ENCODE measurements around the gene H2AZ2. TPM values are rescaled to one million over a fixed set of nuclear protein-coding genes. Genes with fewer than 3 reads are reported as not detected.
"Not testable (repeated sequence)": the region's sequence is repeated elsewhere in the genome, so short reads cannot be mapped to it uniquely, and the experiment has no call there.

Gene H2AZ2
- total and polyA plus RNA-seq, 3 experiments from 2014 or later, result 243 to 273 (median 244) TPM

GRCh38 chr7:44808914-44809393 lies 38.9 kb downstream of the H2AZ2 start:
- peaks cover 0 to 10% (median 0%) of the 10 kb centered on the region in 3 donors for H3K36me3 Mint-ChIP-seq
- no peaks in the 10 kb centered on the region for H3K4me1 Mint-ChIP-seq
- CTCF ChIA-PET, result no interaction called here

GRCh38 chr7:44805950-44806349 lies 41.9 kb downstream of the H2AZ2 start:
- CTCF ChIA-PET, result no interaction called here

More at GRCh38 chr7:44808914-44809393, 38.9 kb downstream of the H2AZ2 start:
- POLR2A ChIA-PET, result interaction anchor here (0.6 kb wide), 1 partner anchor 15 kb away, joined by 3 read pairs; no protein-coding TSS in a partner anchor
- Histone ChIP-seq H3K36me3 (ENCODE audit: insufficient read depth, low read length) (no peaks in the 10 kb centered on the region), H3K4me1 (ENCODE audit: insufficient read depth, low read length) (no peaks in the 10 kb centered on the region), H3K4me3 (ENCODE audit: low read length) (no peak overlapping the region), H3K27ac (ENCODE audit: low read depth, low read length) (no peak overlapping the region), H3K9me3 (ENCODE audit: low read length) (no peaks in the 10 kb centered on the region), H3K27me3 (ENCODE audit: insufficient read depth, low read length, poor library complexity, severe bottlenecking) (no peaks in the 10 kb centered on the region)
- no peaks in the 10 kb centered on the region for H3K27me3 Mint-ChIP-seq
- no peak overlapping the region for H3K4me3 Mint-ChIP-seq
- DNase-seq, result no peak
- H3K27ac Mint-ChIP-seq, result peak overlapping the region in 1 of 8 donors; percentile 36
- no peaks in the 10 kb centered on the region for H3K9me3 Mint-ChIP-seq

GRCh38 chr7:44803828-44804519 lies 43.9 kb downstream of the H2AZ2 start:
- POLR2A ChIA-PET; DNase-seq; H3K27ac ChIP-seq (ENCODE audit: low read depth, low read length); H3K27me3 ChIP-seq (ENCODE audit: insufficient read depth, low read length, poor library complexity, severe bottlenecking); H3K9me3 ChIP-seq (ENCODE audit: low read length); H3K9me3 Mint-ChIP-seq; CTCF ChIA-PET; H3K4me3 ChIP-seq (ENCODE audit: low read length); H3K4me3 Mint-ChIP-seq; H3K27me3 Mint-ChIP-seq: not testable (repeated sequence)
- peaks cover 35% of the 10 kb centered on the region for H3K36me3 ChIP-seq (ENCODE audit: insufficient read depth, low read length)
- H3K27ac Mint-ChIP-seq, result peak overlapping the region in 1 of 8 donors; percentile 50
- H3K4me1 ChIP-seq (ENCODE audit: insufficient read depth, low read length), result peaks cover 11% of the 10 kb centered on the region
- H3K4me1 Mint-ChIP-seq, result peaks cover 18 to 28% (median 20%) of the 10 kb centered on the region in 3 donors
- peaks cover 10 to 54% (median 20%) of the 10 kb centered on the region in 3 donors for H3K36me3 Mint-ChIP-seq

More at GRCh38 chr7:44805950-44806349, 41.9 kb downstream of the H2AZ2 start:
- Histone ChIP-seq H3K4me1 (ENCODE audit: insufficient read depth, low read length) (no peaks in the 10 kb centered on the region), H3K4me3 (ENCODE audit: low read length) (no peak overlapping the region), H3K27me3 (ENCODE audit: insufficient read depth, low read length, poor library complexity, severe bottlenecking) (no peaks in the 10 kb centered on the region), H3K9me3 (ENCODE audit: low read length) (no peaks in the 10 kb centered on the region), H3K27ac (ENCODE audit: low read depth, low read length) (no peak overlapping the region), H3K36me3 (ENCODE audit: insufficient read depth, low read length) (peaks cover 19% of the 10 kb centered on the region)
- POLR2A ChIA-PET, result interaction anchor here (0.6 kb wide), 1 partner anchor 13 kb away, joined by 3 read pairs; no protein-coding TSS in a partner anchor
- no peak for DNase-seq
- peaks cover 5 to 37% (median 12%) of the 10 kb centered on the region in 3 donors for H3K36me3 Mint-ChIP-seq
- no peaks in the 10 kb centered on the region for H3K9me3 Mint-ChIP-seq
- H3K4me3 Mint-ChIP-seq, result no peak overlapping the region
- H3K4me1 Mint-ChIP-seq, result peaks cover 9 to 14% (median 10%) of the 10 kb centered on the region in 3 donors
- H3K27ac Mint-ChIP-seq, result peak overlapping the region in 2 of 8 donors; percentile 48 to 69
- no peaks in the 10 kb centered on the region for H3K27me3 Mint-ChIP-seq

DNA sequence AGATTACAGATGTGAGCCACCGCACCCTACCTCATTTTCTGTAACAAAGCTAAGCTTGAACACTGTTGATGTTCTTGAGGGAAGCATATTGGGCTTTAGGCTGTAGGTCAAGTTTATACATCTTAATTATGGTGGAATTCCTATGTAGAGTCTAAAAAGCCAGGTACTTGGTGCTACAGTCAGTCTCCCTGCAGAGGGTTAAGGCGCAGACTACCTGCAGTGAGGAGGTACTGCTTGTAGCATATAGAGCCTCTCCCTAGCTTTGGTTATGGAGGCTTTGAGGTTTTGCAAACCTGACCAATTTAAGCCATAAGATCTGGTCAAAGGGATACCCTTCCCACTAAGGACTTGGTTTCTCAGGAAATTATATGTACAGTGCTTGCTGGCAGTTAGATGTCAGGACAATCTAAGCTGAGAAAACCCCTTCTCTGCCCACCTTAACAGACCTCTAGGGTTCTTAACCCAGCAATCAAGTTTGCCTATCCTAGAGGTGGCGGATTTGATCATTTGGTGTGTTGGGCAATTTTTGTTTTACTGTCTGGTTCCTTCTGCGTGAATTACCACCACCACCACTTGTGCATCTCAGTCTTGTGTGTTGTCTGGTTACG lies 45.4 kb downstream of the H2AZ2 start:
- Mint-ChIP-seq H3K36me3 (peaks cover 10 to 65% (median 22%) of the 10 kb centered on the region in 3 donors), H3K4me1 (peaks cover 29 to 43% (median 35%) of the 10 kb centered on the region in 3 donors), H3K9me3 (no peaks in the 10 kb centered on the region), H3K27ac (peak overlapping the region in 2 of 8 donors; percentile 47 to 87), H3K27me3 (no peaks in the 10 kb centered on the region), H3K4me3 (no peak overlapping the region)
- H3K36me3 ChIP-seq (ENCODE audit: insufficient read depth, low read length), result peaks cover 41% of the 10 kb centered on the region
- peaks cover 19% of the 10 kb centered on the region for H3K4me1 ChIP-seq (ENCODE audit: insufficient read depth, low read length)
- ChIA-PET CTCF (interaction anchor here (1.3 kb wide), 1 partner anchor 211 kb away, joined by 3 read pairs; no protein-coding TSS in a partner anchor), POLR2A (interaction anchor here (0.8 kb wide), 1 partner anchor 221 kb away, joined by 3 read pairs; the partner anchor contains the start of gene TMED4)
- H3K27me3 ChIP-seq (ENCODE audit: insufficient read depth, low read length, poor library complexity, severe bottlenecking), result no peaks in the 10 kb centered on the region
- no peaks in the 10 kb centered on the region for H3K9me3 ChIP-seq (ENCODE audit: low read length)
- DNase-seq, result no peak
- no peak overlapping the region for H3K4me3 ChIP-seq (ENCODE audit: low read length)
- no peak overlapping the region for H3K27ac ChIP-seq (ENCODE audit: low read depth, low read length)

DNA sequence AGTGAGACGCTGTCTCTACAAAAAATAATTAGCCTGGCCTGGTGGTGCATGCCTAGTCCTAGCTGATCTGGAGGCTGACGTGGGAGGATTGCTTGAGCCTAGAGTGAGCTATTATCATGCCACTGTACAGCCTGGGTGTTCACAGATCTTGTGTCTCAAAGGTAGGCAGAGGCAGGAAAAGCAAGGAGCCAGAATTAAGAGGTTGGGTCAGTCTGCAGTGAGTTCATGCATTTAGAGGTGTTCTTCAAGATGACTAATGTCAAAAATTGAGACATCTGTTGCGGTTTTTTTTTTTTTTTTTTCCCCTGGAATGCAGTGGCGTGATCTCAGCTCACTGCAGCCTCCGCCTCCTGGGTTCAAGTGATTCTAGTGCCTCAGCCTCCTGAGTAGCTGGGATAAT lies 46.0 kb downstream of the H2AZ2 start:
- no peaks in the 10 kb centered on the region for H3K9me3 Mint-ChIP-seq
- no peak for DNase-seq
- peak overlapping the region in 1 of 7 donors; percentile 51 for H3K4me3 Mint-ChIP-seq
- H3K4me1 Mint-ChIP-seq, result peaks cover 34 to 46% (median 37%) of the 10 kb centered on the region in 3 donors
- H3K27me3 Mint-ChIP-seq, result no peaks in the 10 kb centered on the region
- Histone ChIP-seq H3K36me3 (ENCODE audit: insufficient read depth, low read length) (peaks cover 41% of the 10 kb centered on the region), H3K27me3 (ENCODE audit: insufficient read depth, low read length, poor library complexity, severe bottlenecking) (no peaks in the 10 kb centered on the region), H3K4me1 (ENCODE audit: insufficient read depth, low read length) (peaks cover 19% of the 10 kb centered on the region), H3K27ac (ENCODE audit: low read depth, low read length) (no peak overlapping the region), H3K9me3 (ENCODE audit: low read length) (no peaks in the 10 kb centered on the region), H3K4me3 (ENCODE audit: low read length) (no peak overlapping the region)
- peaks cover 10 to 71% (median 23%) of the 10 kb centered on the region in 3 donors for H3K36me3 Mint-ChIP-seq
- CTCF ChIA-PET, result interaction anchor here (1.3 kb wide), 1 partner anchor 210 kb away, joined by 3 read pairs; no protein-coding TSS in a partner anchor
- H3K27ac Mint-ChIP-seq, result peak overlapping the region in 6 of 8 donors; percentile 3 to 94 (median 42)
- POLR2A ChIA-PET, result interaction anchor here (0.8 kb wide), 1 partner anchor 220 kb away, joined by 3 read pairs; the partner anchor contains the start of gene TMED4

- peak overlapping the region in 3 of 7 donors; percentile 0 to 34 (median 4) for H3K4me3 Mint-ChIP-seq
- POLR2A ChIA-PET, result no interaction called here
These were observed 47.9 kb downstream of the H2AZ2 start for GRCh38 chr7:44799939-44800338.

DNA sequence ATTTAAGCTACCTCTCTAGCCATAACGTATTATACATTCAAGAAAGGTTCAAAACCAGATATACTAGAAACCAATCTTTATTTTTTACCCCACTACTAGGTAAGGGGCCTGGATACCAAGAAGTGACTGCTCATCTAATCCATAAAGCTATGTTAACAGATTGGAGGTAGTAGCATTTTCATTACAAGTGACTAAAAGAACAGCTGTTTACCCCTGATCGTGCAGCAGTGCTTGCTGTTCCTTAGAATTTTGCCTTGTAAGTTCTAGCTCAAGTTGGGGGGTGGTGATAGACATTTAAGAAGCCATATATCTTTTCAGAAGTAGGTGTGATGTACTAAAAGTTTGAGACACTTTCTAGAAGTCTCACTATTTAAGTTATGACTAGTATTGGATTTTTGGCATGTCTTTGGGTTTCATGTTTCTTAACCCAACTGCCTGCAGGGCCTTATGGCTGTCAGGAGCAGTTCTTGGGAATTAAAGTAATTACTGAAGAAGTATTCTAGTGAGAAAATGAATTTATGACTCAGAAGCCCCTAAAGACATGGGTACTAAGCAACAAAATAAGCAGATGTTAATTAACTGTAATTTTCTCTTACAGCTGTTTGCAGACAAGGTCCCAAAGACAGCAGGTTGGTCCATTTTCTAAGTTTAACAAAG lies 49.1 kb downstream of the H2AZ2 start:
- Mint-ChIP-seq H3K9me3 (no peaks in the 10 kb centered on the region), H3K27ac (peak overlapping the region; percentile 94 to 99 (median 98)), H3K4me1 (peaks cover 35 to 55% (median 41%) of the 10 kb centered on the region in 3 donors), H3K27me3 (peaks cover 0 to 5% of the 10 kb centered on the region in 2 donors), H3K4me3 (peak overlapping the region; percentile 90 to 99 (median 92)), H3K36me3 (peaks cover 10 to 65% (median 23%) of the 10 kb centered on the region in 3 donors)
- Histone ChIP-seq H3K27me3 (ENCODE audit: insufficient read depth, low read length, poor library complexity, severe bottlenecking) (no peaks in the 10 kb centered on the region), H3K27ac (ENCODE audit: low read depth, low read length) (peak overlapping the region; percentile 98), H3K4me1 (ENCODE audit: insufficient read depth, low read length) (peaks cover 19% of the 10 kb centered on the region), H3K9me3 (ENCODE audit: low read length) (no peaks in the 10 kb centered on the region), H3K4me3 (ENCODE audit: low read length) (peak overlapping the region; percentile 72), H3K36me3 (ENCODE audit: insufficient read depth, low read length) (peaks cover 41% of the 10 kb centered on the region)
- ChIA-PET CTCF (interaction anchor here (0.7 to 1.4 kb wide), 6 partner anchors 27 to 233 kb away, joined by 3 to 4 read pairs (median 4); no protein-coding TSS in a partner anchor), POLR2A (interaction anchor here (0.5 to 2.7 kb wide), 7 partner anchors 13 to 217 kb away, joined by 3 to 32 read pairs (median 5); partner anchors contain the start of genes H2AZ2 and TMED4)
- DNase-seq, result no peak

More at GRCh38 chr7:44799939-44800338, 47.9 kb downstream of the H2AZ2 start:
- Histone ChIP-seq H3K4me1 (ENCODE audit: insufficient read depth, low read length) (peaks cover 19% of the 10 kb centered on the region), H3K9me3 (ENCODE audit: low read length) (no peaks in the 10 kb centered on the region), H3K4me3 (ENCODE audit: low read length) (no peak overlapping the region), H3K27ac (ENCODE audit: low read depth, low read length) (no peak overlapping the region), H3K27me3 (ENCODE audit: insufficient read depth, low read length, poor library complexity, severe bottlenecking) (no peaks in the 10 kb centered on the region), H3K36me3 (ENCODE audit: insufficient read depth, low read length) (peaks cover 41% of the 10 kb centered on the region)
- Mint-ChIP-seq H3K27ac (peak overlapping the region; percentile 13 to 94 (median 76)), H3K36me3 (peaks cover 10 to 73% (median 23%) of the 10 kb centered on the region in 3 donors), H3K27me3 (peaks cover 0 to 5% of the 10 kb centered on the region in 2 donors), H3K9me3 (no peaks in the 10 kb centered on the region), H3K4me1 (peaks cover 35 to 55% (median 41%) of the 10 kb centered on the region in 3 donors)
- CTCF ChIA-PET, result no interaction called here
- no peak for DNase-seq

Measured in CD8-positive, alpha-beta memory T cell (primary cell).